Activated CD4-positive, alpha-beta T cell treated with anti-CD3 and anti-CD28 coated beads, Interleukin-2, amount 10 ng/mL, durations not matched to agents 24 days and 14 days (primary cell): Measurements from ENCODE around the gene NR1D2. TPM values are rescaled to one million over a fixed set of nuclear protein-coding genes. Genes with fewer than 3 reads are reported as not detected.

Experiments used
- DNase-seq: peaks from one replicate; pipeline ENCODE4 v3.0.0; 2022
- H3K27ac Mint-ChIP-seq: one replicate; pipeline ENCODE4 v1.8.0; 2022; ENCODE audit warnings: mild to moderate bottlenecking, mixed read lengths
- H3K27me3 Mint-ChIP-seq: one replicate; pipeline ENCODE4 v1.8.0; 2022; ENCODE audit warnings: mixed read lengths
- H3K36me3 Mint-ChIP-seq: one replicate; pipeline ENCODE4 v1.8.0; 2022; ENCODE audit warnings: low read depth, mild to moderate bottlenecking, mixed read lengths
- H3K4me1 Mint-ChIP-seq: one replicate; pipeline ENCODE4 v1.8.0; 2021; ENCODE audit warnings: mixed read lengths
- H3K4me3 Mint-ChIP-seq: one replicate; pipeline ENCODE4 v1.8.0; 2022; ENCODE audit warnings: mild to moderate bottlenecking, moderate library complexity, mixed read lengths
- H3K9me3 Mint-ChIP-seq: one replicate; pipeline ENCODE4 v1.8.0; 2021; ENCODE audit warnings: mixed read lengths
- intact Hi-C: fragments of 100-400 bp; cut with micrococcal nuclease; formaldehyde crosslinking; loops from one replicate; pipeline ENCODE4 v1.15.1; 2023
- total RNA-seq: library from RNA; stranded (reverse); gene quantifications from 2 replicates; pipeline ENCODE4 v1.2.3, GENCODE V29; 2022

Gene NR1D2
- total RNA-seq, 1 donor from 2014 or later = 3.0 TPM

DNA sequence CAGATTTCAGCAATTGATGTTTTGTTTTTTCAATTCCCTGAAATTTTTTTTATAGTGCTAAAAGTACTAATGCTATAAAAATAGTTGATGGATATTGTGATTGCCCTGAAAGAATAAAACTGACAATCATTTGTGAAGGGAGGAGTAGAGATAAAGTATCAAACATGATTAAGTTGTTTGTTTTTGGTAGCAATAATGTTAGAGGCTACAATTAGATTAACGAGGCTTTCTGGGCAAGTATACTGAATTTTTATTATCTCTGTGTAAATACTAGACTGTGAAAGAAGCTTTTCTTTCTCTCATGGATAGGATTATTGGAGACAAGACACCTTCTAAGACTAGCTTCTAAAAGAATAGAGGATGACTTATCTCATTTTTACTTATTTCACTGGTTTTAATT lies 15.6 kb downstream of the NR1D2 start:
- Mint-ChIP-seq H3K4me1 (peaks cover 5% of the 10 kb centered on the region), H3K4me3 (no peak overlapping the region), H3K36me3 (peaks cover 7% of the 10 kb centered on the region), H3K9me3 (no peaks in the 10 kb centered on the region), H3K27me3 (no peaks in the 10 kb centered on the region), H3K27ac (no peak overlapping the region)
- intact Hi-C loops = no loop called here
- no peak for DNase-seq

DNA sequence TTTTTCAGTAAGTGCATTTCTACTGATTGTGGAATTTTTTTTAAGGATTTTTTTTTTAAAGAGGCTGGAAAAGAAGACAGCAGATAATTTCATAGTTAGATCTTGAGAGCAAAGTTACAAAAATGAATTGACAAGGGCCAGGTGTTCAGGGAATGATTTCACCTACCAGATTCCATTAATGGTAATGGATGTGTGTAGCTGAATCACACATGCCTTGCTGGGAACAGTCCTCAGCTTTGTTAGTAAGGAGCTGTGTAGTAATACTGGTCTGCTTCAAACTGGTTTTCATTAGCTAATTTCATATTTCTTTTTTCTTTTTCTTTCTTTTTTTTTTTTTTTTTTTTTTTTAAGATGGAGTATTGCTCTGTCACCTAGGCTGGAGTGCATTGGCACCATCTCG lies 16.0 kb downstream of the NR1D2 start:
- DNase-seq = no peak
- Mint-ChIP-seq H3K4me3 (no peak overlapping the region), H3K4me1 (peaks cover 5% of the 10 kb centered on the region), H3K36me3 (peaks cover 5% of the 10 kb centered on the region), H3K27ac (no peak overlapping the region), H3K27me3 (no peaks in the 10 kb centered on the region), H3K9me3 (no peaks in the 10 kb centered on the region)
- intact Hi-C loops = no loop called here

DNA sequence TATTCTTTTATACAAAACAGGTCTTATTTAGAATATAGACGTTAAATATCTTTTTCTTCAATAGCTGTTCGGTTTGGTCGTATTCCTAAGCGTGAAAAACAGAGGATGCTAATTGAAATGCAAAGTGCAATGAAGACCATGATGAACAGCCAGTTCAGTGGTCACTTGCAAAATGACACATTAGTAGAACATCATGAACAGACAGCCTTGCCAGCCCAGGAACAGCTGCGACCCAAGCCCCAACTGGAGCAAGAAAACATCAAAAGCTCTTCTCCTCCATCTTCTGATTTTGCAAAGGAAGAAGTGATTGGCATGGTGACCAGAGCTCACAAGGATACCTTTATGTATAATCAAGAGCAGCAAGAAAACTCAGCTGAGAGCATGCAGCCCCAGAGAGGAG lies 16.8 kb downstream of the NR1D2 start:
- Mint-ChIP-seq H3K4me3 (no peak overlapping the region), H3K27me3 (no peaks in the 10 kb centered on the region), H3K9me3 (no peaks in the 10 kb centered on the region), H3K36me3 (peaks cover 5% of the 10 kb centered on the region), H3K4me1 (peaks cover 5% of the 10 kb centered on the region), H3K27ac (no peak overlapping the region)
- no peak for DNase-seq
- intact Hi-C loops = no loop called here

DNA sequence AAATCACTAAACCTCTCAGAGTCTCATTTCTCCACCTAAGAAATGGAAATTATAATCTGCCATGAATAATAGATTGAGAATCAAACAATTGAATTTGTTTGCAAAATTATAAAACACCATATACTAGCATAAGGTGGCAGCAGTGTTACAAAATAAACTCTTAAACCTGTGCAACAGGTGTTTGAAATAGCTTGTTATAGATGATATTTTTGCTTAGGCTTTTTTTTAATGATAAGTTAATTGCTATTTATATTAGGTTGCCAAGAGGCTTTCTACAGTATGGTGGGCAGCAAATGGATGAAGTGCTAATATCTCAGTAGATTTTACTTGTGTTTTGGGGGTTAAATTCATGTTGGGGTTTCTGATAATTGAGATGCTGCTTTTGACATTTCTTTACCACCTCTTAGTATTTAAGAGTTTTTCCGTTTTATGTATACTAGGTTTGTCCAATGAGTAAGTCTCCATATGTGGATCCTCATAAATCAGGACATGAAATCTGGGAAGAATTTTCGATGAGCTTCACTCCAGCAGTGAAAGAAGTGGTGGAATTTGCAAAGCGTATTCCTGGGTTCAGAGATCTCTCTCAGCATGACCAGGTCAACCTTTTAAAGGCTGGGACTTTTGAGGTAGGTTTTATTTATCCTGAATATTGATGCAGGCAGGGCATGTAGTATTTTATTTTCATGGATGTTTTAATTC lies 19.6 kb downstream of the NR1D2 start:
- Mint-ChIP-seq H3K36me3 (peaks cover 9% of the 10 kb centered on the region), H3K27ac (no peak overlapping the region), H3K9me3 (no peaks in the 10 kb centered on the region), H3K27me3 (no peaks in the 10 kb centered on the region), H3K4me1 (no peaks in the 10 kb centered on the region), H3K4me3 (no peak overlapping the region)
- DNase-seq = no peak
- intact Hi-C loops = no loop called here

DNA sequence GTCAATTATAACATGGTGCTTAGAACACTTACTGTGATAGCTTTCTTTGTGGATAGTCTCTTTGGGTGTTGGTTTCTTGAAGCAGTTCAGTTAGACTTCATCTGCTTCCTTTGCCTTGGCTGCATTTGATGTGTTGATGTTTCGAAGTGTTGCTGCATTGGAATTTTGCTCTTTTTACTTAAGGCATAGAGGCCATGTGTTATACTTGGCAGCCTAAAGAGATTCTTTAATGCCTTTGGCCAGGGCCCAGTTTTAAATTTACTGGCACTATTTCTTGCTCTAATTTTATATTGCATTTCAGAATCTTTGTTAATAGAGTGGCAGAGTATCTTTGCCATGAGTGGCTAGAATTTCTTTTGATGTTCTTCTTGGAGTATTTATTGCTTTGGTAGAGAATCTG lies 21.2 kb downstream of the NR1D2 start:
- Mint-ChIP-seq H3K27me3 (no peaks in the 10 kb centered on the region), H3K36me3 (peaks cover 9% of the 10 kb centered on the region), H3K9me3 (no peaks in the 10 kb centered on the region), H3K4me1 (no peaks in the 10 kb centered on the region), H3K4me3 (no peak overlapping the region), H3K27ac (no peak overlapping the region)
- no peak for DNase-seq
- intact Hi-C loops = no loop called here

DNA sequence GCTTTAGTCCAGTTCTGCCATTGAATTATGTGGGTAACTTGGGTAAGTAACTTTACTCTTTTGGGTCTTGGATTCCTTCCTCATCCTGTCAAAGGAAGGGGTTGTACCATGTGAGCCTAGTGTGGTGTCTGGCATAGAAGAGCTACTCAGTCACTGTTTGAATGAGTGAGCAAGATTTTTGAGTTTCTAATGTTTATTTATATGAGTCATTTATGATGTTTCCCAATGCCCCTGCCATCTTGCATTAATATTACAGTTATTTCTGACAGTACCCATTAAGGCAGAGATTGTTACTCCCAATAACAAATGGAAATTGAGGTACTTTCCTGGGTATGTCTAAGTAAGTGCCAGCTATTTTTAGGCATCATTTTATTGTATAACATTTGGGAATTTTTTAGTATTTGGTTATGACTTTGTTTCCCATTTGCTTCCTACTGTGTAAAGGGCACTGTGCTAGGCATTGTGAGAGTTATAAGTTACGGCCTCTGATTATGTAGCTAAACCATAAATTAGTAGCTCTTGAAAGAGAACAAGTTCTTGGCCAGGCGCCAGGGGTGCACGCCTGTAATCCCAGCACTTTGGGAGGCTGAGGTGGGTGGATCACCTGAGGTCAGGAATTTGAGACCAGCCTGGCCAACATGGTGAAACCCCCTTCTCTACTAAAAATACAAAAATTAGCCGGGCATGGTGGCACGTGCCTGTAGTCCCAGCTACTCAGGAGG lies 23.5 kb downstream of the NR1D2 start:
- no peaks in the 10 kb centered on the region for H3K4me1 Mint-ChIP-seq
- no peak overlapping the region for H3K27ac Mint-ChIP-seq
- H3K27me3 Mint-ChIP-seq = no peaks in the 10 kb centered on the region
- intact Hi-C loops = no loop called here
- DNase-seq = no peak
- H3K9me3 Mint-ChIP-seq = no peaks in the 10 kb centered on the region
- H3K36me3 Mint-ChIP-seq = peaks cover 9% of the 10 kb centered on the region
- H3K4me3 Mint-ChIP-seq = no peak overlapping the region

DNA sequence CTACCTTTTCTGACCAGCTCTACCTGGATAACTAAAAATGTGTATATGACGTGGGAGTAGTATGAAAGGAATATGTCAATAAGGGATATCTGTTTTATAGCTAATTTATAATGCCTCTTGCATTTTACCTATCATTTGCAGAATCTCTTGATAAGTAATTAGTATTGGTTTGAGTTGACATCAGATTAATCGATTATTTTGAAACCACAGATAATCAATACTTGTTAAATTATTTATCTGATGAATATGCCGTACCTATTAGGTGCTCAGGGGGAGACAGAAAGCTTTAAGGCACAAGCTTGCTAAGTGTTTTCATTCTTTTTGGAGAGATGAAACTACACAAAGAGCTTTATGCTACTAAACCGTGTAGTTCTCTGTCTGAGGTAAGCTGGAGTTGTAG lies 24.3 kb downstream of the NR1D2 start:
- Mint-ChIP-seq H3K4me1 (no peaks in the 10 kb centered on the region), H3K9me3 (no peaks in the 10 kb centered on the region), H3K4me3 (no peak overlapping the region), H3K36me3 (peaks cover 9% of the 10 kb centered on the region), H3K27me3 (no peaks in the 10 kb centered on the region), H3K27ac (no peak overlapping the region)
- intact Hi-C loops = no loop called here
- no peak for DNase-seq

DNA sequence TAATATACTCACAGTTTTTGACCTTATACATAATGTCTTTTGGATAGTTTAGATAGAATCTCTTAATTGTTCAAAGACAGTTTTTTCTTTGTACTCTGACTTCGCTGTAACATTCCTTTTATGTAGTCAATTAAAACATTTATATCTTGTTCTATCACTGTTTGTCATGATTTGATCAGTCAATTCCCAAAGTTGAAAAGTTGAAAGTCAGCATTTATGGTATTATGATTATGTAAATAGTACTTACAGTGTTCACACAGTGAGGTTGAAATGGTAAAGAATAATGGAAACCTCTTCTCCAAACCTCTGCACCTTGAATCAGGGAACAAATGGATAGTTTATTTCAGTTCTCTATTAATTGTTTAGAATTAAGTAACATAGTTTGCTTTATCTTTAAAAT lies 26.6 kb downstream of the NR1D2 start:
- H3K27ac Mint-ChIP-seq = no peak overlapping the region
- H3K4me3 Mint-ChIP-seq = no peak overlapping the region
- H3K36me3 Mint-ChIP-seq = peaks cover 4% of the 10 kb centered on the region
- intact Hi-C loops = no loop called here
- no peaks in the 10 kb centered on the region for H3K9me3 Mint-ChIP-seq
- DNase-seq = no peak
- H3K27me3 Mint-ChIP-seq = no peaks in the 10 kb centered on the region
- H3K4me1 Mint-ChIP-seq = no peaks in the 10 kb centered on the region

DNA sequence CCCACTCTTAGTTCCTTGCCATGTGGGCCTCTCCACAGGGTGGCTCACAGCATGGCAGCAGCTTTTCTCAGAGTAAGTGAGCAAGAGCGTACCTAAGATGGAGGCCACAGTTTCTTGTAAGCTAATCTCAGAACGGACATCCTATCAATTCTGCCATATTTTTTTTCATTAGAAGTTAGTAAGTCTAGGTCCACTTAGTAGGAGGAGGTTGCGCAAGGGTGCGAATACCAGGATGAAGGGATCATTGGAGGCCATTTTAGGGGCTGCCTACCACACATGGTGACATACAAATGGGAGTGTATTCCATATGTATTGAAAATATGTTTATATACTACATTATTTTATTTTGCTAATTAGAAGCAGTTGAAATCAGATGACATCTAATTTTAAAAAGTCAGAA lies 31.5 kb downstream of the NR1D2 start:
- intact Hi-C loops = no loop called here
- Mint-ChIP-seq H3K27me3 (no peaks in the 10 kb centered on the region), H3K36me3 (peaks cover 1% of the 10 kb centered on the region), H3K4me1 (no peaks in the 10 kb centered on the region), H3K9me3 (no peaks in the 10 kb centered on the region), H3K4me3 (no peak overlapping the region), H3K27ac (no peak overlapping the region)
- no peak for DNase-seq

DNA sequence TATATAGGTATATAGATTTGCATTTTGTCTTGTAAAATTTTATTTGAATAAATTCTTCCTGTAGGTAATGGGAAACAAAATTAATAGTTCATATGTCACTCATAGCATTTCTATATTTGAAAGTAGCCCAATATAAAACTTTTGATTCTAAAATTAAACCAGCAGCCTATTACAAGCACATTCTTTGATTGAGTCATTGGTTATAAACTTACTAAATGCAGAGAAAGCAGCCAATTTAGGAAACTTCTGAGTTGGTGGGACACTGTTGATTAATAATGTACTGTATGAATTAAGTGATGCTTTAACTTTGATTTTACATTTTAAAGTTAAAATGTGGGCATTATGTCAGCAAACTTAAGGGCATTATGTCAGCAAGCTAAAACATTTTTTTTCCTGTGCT lies 34.5 kb downstream of the NR1D2 start:
- H3K27me3 Mint-ChIP-seq = no peaks in the 10 kb centered on the region
- H3K9me3 Mint-ChIP-seq = no peaks in the 10 kb centered on the region
- no peak for DNase-seq
- intact Hi-C loops = no loop called here
- peaks cover 1% of the 10 kb centered on the region for H3K36me3 Mint-ChIP-seq
- H3K4me3 Mint-ChIP-seq = no peak overlapping the region
- peaks cover 2% of the 10 kb centered on the region for H3K4me1 Mint-ChIP-seq
- H3K27ac Mint-ChIP-seq = no peak overlapping the region

DNA sequence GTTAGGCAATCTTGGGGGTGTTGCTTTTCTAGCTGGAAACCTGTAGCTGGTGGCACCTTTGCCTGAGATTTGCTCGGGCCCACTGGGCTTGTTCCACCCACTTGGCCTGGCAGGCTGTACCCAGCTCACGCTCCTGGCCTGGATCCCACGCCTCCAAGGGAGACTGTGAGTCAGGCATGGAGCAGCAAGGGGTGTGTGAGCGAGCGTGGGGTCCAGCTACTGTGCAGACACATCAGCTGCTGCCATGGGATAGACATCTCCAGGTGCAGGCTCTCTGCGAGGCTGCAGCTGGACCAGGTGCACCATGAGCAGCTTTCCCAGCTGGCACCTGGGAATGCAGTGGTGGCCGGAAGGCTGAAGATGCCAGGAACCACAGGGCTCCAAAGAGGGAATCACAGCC lies 36.0 kb downstream of the NR1D2 start:
- intact Hi-C loops = no loop called here
- Mint-ChIP-seq H3K27me3 (no peaks in the 10 kb centered on the region), H3K36me3 (peaks cover 1% of the 10 kb centered on the region), H3K27ac (no peak overlapping the region), H3K4me3 (no peak overlapping the region), H3K4me1 (peaks cover 2% of the 10 kb centered on the region), H3K9me3 (no peaks in the 10 kb centered on the region)
- no peak for DNase-seq

DNA sequence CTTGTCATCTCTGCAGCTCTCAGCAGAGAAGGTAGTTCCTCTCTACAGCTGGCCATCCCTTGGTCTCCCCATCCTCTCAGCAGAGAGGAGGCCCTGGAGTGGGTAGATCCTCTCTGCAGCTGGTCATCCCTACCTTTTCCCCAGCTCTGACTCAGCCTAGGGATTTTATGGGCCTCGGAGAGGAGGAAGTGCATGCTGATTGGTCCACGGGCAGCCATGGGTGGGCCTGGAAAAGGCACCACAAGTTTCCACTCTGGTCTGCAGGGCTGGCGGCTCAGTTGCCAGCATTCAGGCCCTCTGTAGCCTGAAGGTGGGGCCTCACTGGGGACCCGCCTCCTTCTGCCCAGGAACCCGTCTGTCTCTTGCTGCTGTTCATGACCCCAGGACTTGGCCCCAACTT lies 36.9 kb downstream of the NR1D2 start:
- DNase-seq = no peak

DNA sequence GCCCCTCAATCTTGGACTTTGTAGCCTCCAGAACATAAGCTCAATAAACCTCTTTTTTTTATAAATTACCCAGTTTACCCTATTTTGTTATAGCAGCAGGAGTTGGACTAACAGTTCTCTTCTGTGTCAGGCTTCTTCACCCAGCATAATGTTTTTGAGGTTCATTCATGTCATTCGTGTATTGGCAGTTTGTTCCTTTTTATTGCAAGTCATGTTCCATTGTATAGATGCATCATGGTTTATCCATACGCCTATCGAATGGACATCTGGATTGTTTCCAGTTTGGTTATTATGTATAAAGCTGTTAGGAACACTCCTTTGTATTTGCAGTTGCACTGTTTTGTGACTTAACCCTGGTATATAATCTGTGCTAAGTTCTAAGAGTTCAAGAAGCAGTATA lies 39.8 kb downstream of the NR1D2 start:
- no peak overlapping the region for H3K4me3 Mint-ChIP-seq
- no peak overlapping the region for H3K27ac Mint-ChIP-seq
- DNase-seq = no peak
- H3K9me3 Mint-ChIP-seq = no peaks in the 10 kb centered on the region
- no peaks in the 10 kb centered on the region for H3K27me3 Mint-ChIP-seq
- no peaks in the 10 kb centered on the region for H3K36me3 Mint-ChIP-seq
- peaks cover 2% of the 10 kb centered on the region for H3K4me1 Mint-ChIP-seq
- intact Hi-C loops = no loop called here

More for the DNA sequence above, 36.9 kb downstream of the NR1D2 start:
- Mint-ChIP-seq H3K36me3 (peaks cover 1% of the 10 kb centered on the region), H3K4me1 (peaks cover 2% of the 10 kb centered on the region), H3K9me3 (no peaks in the 10 kb centered on the region), H3K27ac (no peak overlapping the region), H3K27me3 (no peaks in the 10 kb centered on the region), H3K4me3 (no peak overlapping the region)
- intact Hi-C loops = no loop called here

DNA sequence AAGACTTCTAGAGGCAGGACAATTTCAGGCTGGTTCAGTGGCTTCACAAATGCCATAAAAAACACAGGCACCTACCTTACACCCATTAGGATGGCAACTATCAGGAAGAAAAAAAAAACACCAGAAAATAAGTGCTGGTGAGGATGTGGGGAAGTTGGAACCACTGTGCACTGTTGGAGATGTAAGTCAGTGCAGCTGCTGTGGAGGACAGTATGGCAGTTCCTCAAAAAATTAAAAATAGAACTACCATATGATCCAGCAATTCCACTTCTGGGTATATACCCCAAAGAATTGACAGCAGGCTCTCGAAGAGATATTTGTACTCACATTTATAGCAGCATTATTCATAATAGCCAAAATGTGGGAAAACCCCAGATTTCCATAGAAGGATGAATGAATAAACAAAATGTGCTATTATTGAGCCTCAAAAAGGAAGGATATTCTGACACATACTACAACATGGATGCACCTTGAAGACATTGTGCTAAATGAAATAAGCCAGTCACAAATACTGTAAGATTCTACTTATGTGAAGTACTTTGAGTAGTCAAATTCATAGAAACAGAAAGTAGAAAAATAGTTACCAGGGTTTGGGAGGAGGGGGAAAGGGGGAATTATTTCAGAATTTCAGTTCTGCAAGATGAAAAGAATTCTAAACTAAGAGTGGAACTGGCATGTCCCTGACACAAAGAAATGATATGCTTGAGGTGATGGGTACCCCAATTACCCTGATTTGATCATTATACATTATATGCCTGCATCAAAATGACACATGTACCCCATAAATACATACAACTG lies 40.9 kb downstream of the NR1D2 start:
- H3K4me3 Mint-ChIP-seq = no peak overlapping the region
- no peak for DNase-seq

More for the DNA sequence above, 40.9 kb downstream of the NR1D2 start:
- Mint-ChIP-seq H3K27ac (no peak overlapping the region), H3K36me3 (no peaks in the 10 kb centered on the region), H3K27me3 (no peaks in the 10 kb centered on the region), H3K4me1 (peaks cover 2% of the 10 kb centered on the region), H3K9me3 (no peaks in the 10 kb centered on the region)
- intact Hi-C loops = no loop called here
